Liver (tissue), 9 donors: Measurements from ENCODE around the gene MCUR1. TPM values are rescaled to one million over a fixed set of nuclear protein-coding genes. Genes with fewer than 3 reads are reported as not detected.
"Not testable (repeated sequence)": the region's sequence is repeated elsewhere in the genome, so short reads cannot be mapped to it uniquely, and the experiment has no call there.

Source experiments
- DNase-seq: peaks from one replicate; pipeline ENCODE4 v3.0.0-alpha.2; 2017; ENCODE audit warnings: low spot score
- H3K27ac ChIP-seq, 2 donors: one replicate each; pipeline ENCODE4 v1.7.0; 2013; ENCODE audit warnings: inconsistent platforms in 2 of 2, low read length in 2 of 2, control low read depth in 1 of 2, low read depth in 1 of 2, mild to moderate bottlenecking in 1 of 2
- H3K27me3 ChIP-seq, 4 donors: one replicate each; pipeline versions ENCODE4 v1.6.1 to v1.7.0; 2013; ENCODE audit warnings: low read length in 3 of 4, inconsistent platforms in 1 of 4, mild to moderate bottlenecking in 1 of 4, moderate library complexity in 1 of 4; ENCODE audit not compliant: control insufficient read depth in 4 of 4, insufficient read depth in 4 of 4
- H3K36me3 ChIP-seq, 4 donors: one replicate each; pipeline versions ENCODE4 v1.6.1 to v1.7.0; 2013; ENCODE audit warnings: low read length in 3 of 4, mild to moderate bottlenecking in 3 of 4, low read depth in 1 of 4, moderate library complexity in 1 of 4; ENCODE audit not compliant: control insufficient read depth in 4 of 4, insufficient read depth in 3 of 4
- H3K4me1 ChIP-seq, 4 donors: one replicate each; pipeline versions ENCODE4 v1.6.1 to v1.7.0; 2013; ENCODE audit warnings: low read length in 3 of 4, mild to moderate bottlenecking in 3 of 4, moderate library complexity in 1 of 4; ENCODE audit not compliant: control insufficient read depth in 4 of 4, insufficient read depth in 4 of 4
- H3K4me3 ChIP-seq, 3 donors: one replicate each; pipeline versions ENCODE4 v1.6.1 to v1.7.0; 2013; ENCODE audit warnings: low read length in 3 of 3, control low read depth in 1 of 3, low read depth in 1 of 3, mild to moderate bottlenecking in 1 of 3
- H3K9ac ChIP-seq, 2 donors: one replicate each; pipeline ENCODE4 v1.7.0; 2013; ENCODE audit warnings: low read length in 2 of 2, mild to moderate bottlenecking in 2 of 2, moderate library complexity in 2 of 2, control low read depth in 1 of 2, low read depth in 1 of 2
- H3K9me3 ChIP-seq, 4 donors: one replicate each; pipeline versions ENCODE4 v1.6.1 to v1.7.0; 2013; ENCODE audit warnings: low read length in 3 of 4; ENCODE audit not compliant: control insufficient read depth in 4 of 4
- FOXA2 ChIP-seq: IDR thresholded peaks from 2 replicates; pipeline ENCODE4 v1.6.1; 2016; ENCODE audit warnings: antibody characterized with exemption
- GABPA ChIP-seq, 2 donors: IDR thresholded peaks in 1 of 2; conservative IDR thresholded peaks in 1 of 2; 2 replicates each; pipeline ENCODE4 v1.6.1; 2016; ENCODE audit warnings: antibody characterized with exemption in 2 of 2, mild to moderate bottlenecking in 1 of 2, moderate library complexity in 1 of 2
- HNF4A ChIP-seq, 2 donors: conservative IDR thresholded peaks; 2 replicates each; pipeline ENCODE4 v1.6.1; 2016; ENCODE audit warnings: antibody characterized with exemption in 2 of 2, mild to moderate bottlenecking in 2 of 2
- RAD21 ChIP-seq, 2 donors: IDR thresholded peaks; 2 replicates each; pipeline ENCODE4 v1.6.1; 2016; ENCODE audit warnings: antibody characterized with exemption in 2 of 2, mild to moderate bottlenecking in 2 of 2
- RXRA ChIP-seq, 2 donors: IDR thresholded peaks; 2 replicates each; pipeline ENCODE4 v1.6.1; 2017 to 2018; ENCODE audit warnings: antibody characterized with exemption in 2 of 2, mild to moderate bottlenecking in 1 of 2
- SP1 ChIP-seq: IDR thresholded peaks from 2 replicates; pipeline ENCODE4 v1.6.1; 2018; ENCODE audit warnings: antibody characterized with exemption, mild to moderate bottlenecking
- TAF1 ChIP-seq: conservative IDR thresholded peaks from 2 replicates; pipeline ENCODE4 v1.6.1; 2016; ENCODE audit warnings: antibody characterized with exemption, mild to moderate bottlenecking
- YY1 ChIP-seq: IDR thresholded peaks from 2 replicates; pipeline ENCODE4 v1.6.1; 2016; ENCODE audit warnings: antibody characterized with exemption, mild to moderate bottlenecking
- WGBS: extraction: QIAGEN DNeasy Blood & Tissue Kit; methylation state at CpG from one replicate; pipeline ENCODE4 v1.1.7; 2013; 5-methylcytosine and 5-hydroxymethylcytosine counted together
- polyA plus RNA-seq, 2 donors: library from polyadenylated mRNA; stranded (reverse) in 1 of 2; unstranded in 1 of 2; fragments of 200-250 nt in 1 of 2; fragments of >200 nt in 1 of 2; fragmentation: Nextera tagmentation in 1 of 2; extraction: Ambion mirVana in 1 of 2; gene quantifications; one replicate each; pipeline versions ENCODE4 v1.2.1 to v1.2.3, GENCODE V29; 2013 to 2015
- total RNA-seq, 2 donors: library from RNA; depleted of rRNA; stranded (reverse); fragments of >200 nt; gene quantifications; one replicate each; pipeline ENCODE4 v1.2.3, GENCODE V29; 2014
- TF ChIP-seq, protein P1 (sequence below): IDR thresholded peaks from 2 replicates; pipeline ENCODE4 v1.6.1; 2016; ENCODE audit warnings: antibody characterized with exemption, mild to moderate bottlenecking
- TF ChIP-seq, protein P2 (sequence below): IDR thresholded peaks from 2 replicates; pipeline ENCODE4 v1.6.1; 2016; ENCODE audit warnings: antibody characterized with exemption
- TF ChIP-seq, protein P3 (sequence below): fragments of 150-350 bp; IDR thresholded peaks from 2 replicates; pipeline ENCODE4 v1.5.1; 2017; ENCODE audit warnings: improper control_type of control experiment, low read depth, low read length; ENCODE audit not compliant: missing input control
- TF ChIP-seq, protein P4 (sequence below): IDR thresholded peaks from 2 replicates; pipeline ENCODE4 v1.6.1; 2016; ENCODE audit warnings: antibody characterized with exemption
- donor health status: healthy.
- donor health status: healthy.
- donor health status: healthy.
- donor health status: healthy.
- donor health status: healthy.

MCUR1 gene
- total RNA-seq: 1 to 10 TPM; 7.4 TPM
- 10 to 100 TPM in 1 of 2 donors, 1 to 10 TPM in 1; 7.3 to 17.3 TPM for polyA plus RNA-seq

- WGBS: under 1% methylated on average over 81 of the region's 81 CpGs
- H3K27me3 ChIP-seq: no peaks in the 10 kb centered on the region
- TF ChIP-seq, protein P1, sequence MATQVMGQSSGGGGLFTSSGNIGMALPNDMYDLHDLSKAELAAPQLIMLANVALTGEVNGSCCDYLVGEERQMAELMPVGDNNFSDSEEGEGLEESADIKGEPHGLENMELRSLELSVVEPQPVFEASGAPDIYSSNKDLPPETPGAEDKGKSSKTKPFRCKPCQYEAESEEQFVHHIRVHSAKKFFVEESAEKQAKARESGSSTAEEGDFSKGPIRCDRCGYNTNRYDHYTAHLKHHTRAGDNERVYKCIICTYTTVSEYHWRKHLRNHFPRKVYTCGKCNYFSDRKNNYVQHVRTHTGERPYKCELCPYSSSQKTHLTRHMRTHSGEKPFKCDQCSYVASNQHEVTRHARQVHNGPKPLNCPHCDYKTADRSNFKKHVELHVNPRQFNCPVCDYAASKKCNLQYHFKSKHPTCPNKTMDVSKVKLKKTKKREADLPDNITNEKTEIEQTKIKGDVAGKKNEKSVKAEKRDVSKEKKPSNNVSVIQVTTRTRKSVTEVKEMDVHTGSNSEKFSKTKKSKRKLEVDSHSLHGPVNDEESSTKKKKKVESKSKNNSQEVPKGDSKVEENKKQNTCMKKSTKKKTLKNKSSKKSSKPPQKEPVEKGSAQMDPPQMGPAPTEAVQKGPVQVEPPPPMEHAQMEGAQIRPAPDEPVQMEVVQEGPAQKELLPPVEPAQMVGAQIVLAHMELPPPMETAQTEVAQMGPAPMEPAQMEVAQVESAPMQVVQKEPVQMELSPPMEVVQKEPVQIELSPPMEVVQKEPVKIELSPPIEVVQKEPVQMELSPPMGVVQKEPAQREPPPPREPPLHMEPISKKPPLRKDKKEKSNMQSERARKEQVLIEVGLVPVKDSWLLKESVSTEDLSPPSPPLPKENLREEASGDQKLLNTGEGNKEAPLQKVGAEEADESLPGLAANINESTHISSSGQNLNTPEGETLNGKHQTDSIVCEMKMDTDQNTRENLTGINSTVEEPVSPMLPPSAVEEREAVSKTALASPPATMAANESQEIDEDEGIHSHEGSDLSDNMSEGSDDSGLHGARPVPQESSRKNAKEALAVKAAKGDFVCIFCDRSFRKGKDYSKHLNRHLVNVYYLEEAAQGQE: peak; percentile 68
- TF ChIP-seq RXRA (IDR thresholded peaks at IDR 0.05) (peak in 1 of 2 donors; percentile 13), HNF4A (conservative IDR thresholded peaks at IDR 0.05) (no peak), FOXA2 (no peak), TAF1 (peak; percentile 71), YY1 (peak; percentile 26), GABPA (IDR thresholded peaks at IDR 0.05 in 1 of 2, conservative IDR thresholded peaks at IDR 0.05 in 1 of 2) (peak in 1 of 2 donors; percentile 59), SP1 (peak; percentile 43)
- TF ChIP-seq, protein P2, sequence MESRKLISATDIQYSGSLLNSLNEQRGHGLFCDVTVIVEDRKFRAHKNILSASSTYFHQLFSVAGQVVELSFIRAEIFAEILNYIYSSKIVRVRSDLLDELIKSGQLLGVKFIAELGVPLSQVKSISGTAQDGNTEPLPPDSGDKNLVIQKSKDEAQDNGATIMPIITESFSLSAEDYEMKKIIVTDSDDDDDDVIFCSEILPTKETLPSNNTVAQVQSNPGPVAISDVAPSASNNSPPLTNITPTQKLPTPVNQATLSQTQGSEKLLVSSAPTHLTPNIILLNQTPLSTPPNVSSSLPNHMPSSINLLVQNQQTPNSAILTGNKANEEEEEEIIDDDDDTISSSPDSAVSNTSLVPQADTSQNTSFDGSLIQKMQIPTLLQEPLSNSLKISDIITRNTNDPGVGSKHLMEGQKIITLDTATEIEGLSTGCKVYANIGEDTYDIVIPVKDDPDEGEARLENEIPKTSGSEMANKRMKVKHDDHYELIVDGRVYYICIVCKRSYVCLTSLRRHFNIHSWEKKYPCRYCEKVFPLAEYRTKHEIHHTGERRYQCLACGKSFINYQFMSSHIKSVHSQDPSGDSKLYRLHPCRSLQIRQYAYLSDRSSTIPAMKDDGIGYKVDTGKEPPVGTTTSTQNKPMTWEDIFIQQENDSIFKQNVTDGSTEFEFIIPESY: no peak
- TF ChIP-seq, protein P3, sequence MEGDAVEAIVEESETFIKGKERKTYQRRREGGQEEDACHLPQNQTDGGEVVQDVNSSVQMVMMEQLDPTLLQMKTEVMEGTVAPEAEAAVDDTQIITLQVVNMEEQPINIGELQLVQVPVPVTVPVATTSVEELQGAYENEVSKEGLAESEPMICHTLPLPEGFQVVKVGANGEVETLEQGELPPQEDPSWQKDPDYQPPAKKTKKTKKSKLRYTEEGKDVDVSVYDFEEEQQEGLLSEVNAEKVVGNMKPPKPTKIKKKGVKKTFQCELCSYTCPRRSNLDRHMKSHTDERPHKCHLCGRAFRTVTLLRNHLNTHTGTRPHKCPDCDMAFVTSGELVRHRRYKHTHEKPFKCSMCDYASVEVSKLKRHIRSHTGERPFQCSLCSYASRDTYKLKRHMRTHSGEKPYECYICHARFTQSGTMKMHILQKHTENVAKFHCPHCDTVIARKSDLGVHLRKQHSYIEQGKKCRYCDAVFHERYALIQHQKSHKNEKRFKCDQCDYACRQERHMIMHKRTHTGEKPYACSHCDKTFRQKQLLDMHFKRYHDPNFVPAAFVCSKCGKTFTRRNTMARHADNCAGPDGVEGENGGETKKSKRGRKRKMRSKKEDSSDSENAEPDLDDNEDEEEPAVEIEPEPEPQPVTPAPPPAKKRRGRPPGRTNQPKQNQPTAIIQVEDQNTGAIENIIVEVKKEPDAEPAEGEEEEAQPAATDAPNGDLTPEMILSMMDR: no peak
- TF ChIP-seq, protein P4, sequence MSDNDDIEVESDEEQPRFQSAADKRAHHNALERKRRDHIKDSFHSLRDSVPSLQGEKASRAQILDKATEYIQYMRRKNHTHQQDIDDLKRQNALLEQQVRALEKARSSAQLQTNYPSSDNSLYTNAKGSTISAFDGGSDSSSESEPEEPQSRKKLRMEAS: peak; percentile 21
- H3K27ac ChIP-seq: peak within 1 kb of the TSS; percentile 95 to 97
- peak within 1 kb of the TSS; percentile 60 to 69 for H3K9ac ChIP-seq
- DNase-seq: peak; percentile 81
- H3K36me3 ChIP-seq: no peaks in the 10 kb centered on the region
- H3K9me3 ChIP-seq: no peaks in the 10 kb centered on the region
- H3K4me3 ChIP-seq: peak within 1 kb of the TSS; percentile 76 to 99 (median 83)
- peaks cover 17 to 42% (median 32%) of the 10 kb centered on the region in 4 donors for H3K4me1 ChIP-seq
Measured at GRCh38 chr6:13814176-13814937, at the start of gene MCUR1. TSS of gene MCUR1 (minus strand) at chr6:13814557. CDS start at chr6:13814429, 128 bp downstream.

- TF ChIP-seq RAD21 (IDR thresholded peaks at IDR 0.05): no peak
- Histone ChIP-seq H3K4me1 (peaks cover 2 to 7% (median 6%) of the 10 kb centered on the region in 4 donors), H3K27ac (no peak overlapping the region), H3K9me3 (peaks cover 0 to 5% (median 0%) of the 10 kb centered on the region in 4 donors), H3K36me3 (no peaks in the 10 kb centered on the region), H3K4me3 (no peak overlapping the region), H3K27me3 (peaks cover 0 to 3% (median 0%) of the 10 kb centered on the region in 4 donors), H3K9ac (no peak overlapping the region)
- 28% methylated on average over 2 of the region's 2 CpGs for WGBS
- no peak for DNase-seq
Measured at GRCh38 chr6:13863699-13864155, 49.4 kb upstream of the MCUR1 start.

DNA sequence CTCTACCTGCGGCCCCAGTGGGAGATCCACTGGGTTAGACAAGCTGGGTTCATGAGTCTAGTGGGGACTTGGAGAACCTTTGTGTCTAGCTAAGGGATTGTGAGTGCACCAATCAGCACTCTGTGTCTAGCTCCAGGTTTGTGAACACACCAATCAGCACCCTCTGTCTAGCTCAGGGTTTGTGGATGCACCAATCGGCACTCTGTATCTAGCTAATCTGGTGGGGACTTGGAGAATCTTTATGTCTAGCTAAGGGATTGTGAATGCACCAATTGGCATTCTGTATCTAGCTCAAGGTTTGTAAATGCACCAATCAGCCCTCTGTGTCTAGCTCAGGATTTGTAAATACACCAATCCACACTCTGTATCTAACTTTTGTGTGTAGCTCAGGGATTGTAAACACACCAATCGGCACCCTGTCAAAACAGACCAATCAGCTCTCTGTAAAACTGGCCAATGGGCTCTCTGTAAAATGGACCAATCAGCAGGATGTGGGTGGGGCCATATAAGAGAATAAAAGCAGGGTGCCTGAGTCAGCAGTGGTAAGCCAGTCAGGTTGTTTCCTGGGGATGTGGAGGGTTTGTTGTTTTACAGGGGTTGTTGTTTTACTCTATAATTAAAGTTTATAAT is 46.3 kb upstream of the MCUR1 start:
- not testable (repeated sequence) for H3K4me3 ChIP-seq, H3K9ac ChIP-seq, H3K36me3 ChIP-seq, H3K9me3 ChIP-seq, H3K27ac ChIP-seq, H3K27me3 ChIP-seq, H3K4me1 ChIP-seq
- peak; percentile 29 for DNase-seq
- WGBS: 92% methylated on average over 3 of the region's 3 CpGs
